Mucosa of descending colon (tissue), 3 donors: Measurements from ENCODE around the gene CBX6. TPM values are rescaled to one million over a fixed set of nuclear protein-coding genes. Genes with fewer than 3 reads are reported as not detected.
A peak's percentile ranks its signal among the peaks of the same experiment; 100 is the strongest.

Experiments
- ATAC-seq: fragments of 200-7000 bp; cut with Tn5 transposase; one replicate; pipeline ENCODE4 v1.9.1; 2020; ENCODE audit warnings: mild to moderate bottlenecking, moderate library complexity
- DNase-seq, 3 donors: peaks; one replicate each; pipeline ENCODE4 v3.0.0-alpha.2; 2020
- H3K36me3 ChIP-seq: fragments of 200-600 bp; one replicate; pipeline ENCODE4 v1.8.0; 2021; ENCODE audit warnings: low read depth, mild to moderate bottlenecking
- H3K4me1 ChIP-seq: fragments of 200-600 bp; one replicate; pipeline ENCODE4 v1.8.0; 2021; ENCODE audit warnings: low read depth, mild to moderate bottlenecking
- H3K4me3 ChIP-seq: fragments of 200-600 bp; one replicate; pipeline ENCODE4 v1.8.0; 2021; ENCODE audit warnings: mild to moderate bottlenecking
- H3K9me3 ChIP-seq: fragments of 200-600 bp; one replicate; pipeline ENCODE4 v1.8.0; 2021; ENCODE audit warnings: mild to moderate bottlenecking
- intact Hi-C, 2 donors: fragments of 100-400 bp; cut with DNase I in 1 of 2; cut with micrococcal nuclease in 1 of 2; formaldehyde crosslinking; loops; one replicate each; pipeline versions ENCODE4 v1.11.0 to v1.11.1; 2022; cut with DNase I, micrococcal nuclease
- total RNA-seq, 3 donors: library from RNA; stranded (reverse); fragmentation: NEBNext Ultra II Directional in 2 of 3; extraction: Animal tissue kit (Norgen Biotek cat#: 25700) in 2 of 3; gene quantifications; one replicate each; pipeline versions ENCODE4 v1.2.1 to v1.2.4, GENCODE V29; 2021 to 2023
- TF ChIP-seq, protein P1 (sequence below): fragments of 200-600 bp; IDR thresholded peaks from one replicate; pipeline ENCODE4 v1.8.0; 2022; ENCODE audit warnings: antibody characterized with exemption, mild to moderate bottlenecking
- donor health status: DM: no; HTN: no; CAD: no; lungs with moderate emphysema.
- donor health status: DM: no; HTN: no; CAD: no.
- donor health status: DM: no; HTN: yes; CAD: no.

Gene CBX6
- total RNA-seq, 3 donors from 2014 or later: 15.7 to 84.0 (median 23.6) TPM

DNA sequence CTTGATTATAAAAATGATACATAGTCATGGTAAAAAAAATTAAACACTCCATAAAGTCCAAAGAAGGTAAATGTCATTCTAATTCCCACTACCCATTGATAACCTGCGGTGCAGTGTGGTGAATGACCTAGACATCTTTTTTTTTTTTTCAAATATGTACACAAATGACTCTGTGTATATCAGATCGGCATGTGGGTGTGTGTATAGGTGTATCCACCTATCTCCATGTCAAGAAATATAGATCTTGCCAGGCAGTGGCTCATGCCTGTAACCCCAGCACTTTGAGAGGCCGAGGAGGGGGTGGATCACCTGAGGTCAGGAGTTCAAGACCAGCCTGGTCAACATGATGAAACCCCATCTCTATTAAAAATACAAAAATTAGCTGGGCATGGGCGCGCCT lies 18.4 kb upstream of the CBX6 start:
- no peak overlapping the region for H3K4me3 ChIP-seq
- intact Hi-C loops: no loop called here
- H3K36me3 ChIP-seq: no peaks in the 10 kb centered on the region
- no peaks in the 10 kb centered on the region for H3K9me3 ChIP-seq
- H3K4me1 ChIP-seq: no peaks in the 10 kb centered on the region
- ATAC-seq (no peak), DNase-seq (no peak)
- TF ChIP-seq, protein P1, sequence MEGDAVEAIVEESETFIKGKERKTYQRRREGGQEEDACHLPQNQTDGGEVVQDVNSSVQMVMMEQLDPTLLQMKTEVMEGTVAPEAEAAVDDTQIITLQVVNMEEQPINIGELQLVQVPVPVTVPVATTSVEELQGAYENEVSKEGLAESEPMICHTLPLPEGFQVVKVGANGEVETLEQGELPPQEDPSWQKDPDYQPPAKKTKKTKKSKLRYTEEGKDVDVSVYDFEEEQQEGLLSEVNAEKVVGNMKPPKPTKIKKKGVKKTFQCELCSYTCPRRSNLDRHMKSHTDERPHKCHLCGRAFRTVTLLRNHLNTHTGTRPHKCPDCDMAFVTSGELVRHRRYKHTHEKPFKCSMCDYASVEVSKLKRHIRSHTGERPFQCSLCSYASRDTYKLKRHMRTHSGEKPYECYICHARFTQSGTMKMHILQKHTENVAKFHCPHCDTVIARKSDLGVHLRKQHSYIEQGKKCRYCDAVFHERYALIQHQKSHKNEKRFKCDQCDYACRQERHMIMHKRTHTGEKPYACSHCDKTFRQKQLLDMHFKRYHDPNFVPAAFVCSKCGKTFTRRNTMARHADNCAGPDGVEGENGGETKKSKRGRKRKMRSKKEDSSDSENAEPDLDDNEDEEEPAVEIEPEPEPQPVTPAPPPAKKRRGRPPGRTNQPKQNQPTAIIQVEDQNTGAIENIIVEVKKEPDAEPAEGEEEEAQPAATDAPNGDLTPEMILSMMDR: no peak

DNA sequence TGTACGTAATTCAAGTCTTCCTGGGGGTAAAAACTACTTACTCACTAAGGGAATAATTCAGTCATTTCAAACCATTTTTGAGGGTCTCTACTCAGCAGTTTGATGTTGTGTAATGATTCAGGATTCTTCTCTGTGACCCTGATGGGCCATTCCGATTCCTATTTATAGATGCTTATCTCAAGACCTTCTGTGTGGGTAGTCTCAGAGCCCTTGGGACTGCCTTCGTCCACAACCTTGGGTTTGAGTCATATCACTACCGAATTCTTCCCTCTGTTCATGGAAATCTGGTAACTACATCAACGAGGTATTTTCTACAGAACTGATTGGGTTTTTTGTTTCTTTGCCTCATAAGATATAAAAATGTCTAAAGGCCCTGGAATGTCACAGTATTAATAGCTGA lies 14.3 kb upstream of the CBX6 start:
- DNase-seq (no peak), ATAC-seq (no peak)
- no peaks in the 10 kb centered on the region for H3K4me1 ChIP-seq
- H3K4me3 ChIP-seq: no peak overlapping the region
- no peaks in the 10 kb centered on the region for H3K36me3 ChIP-seq
- H3K9me3 ChIP-seq: no peaks in the 10 kb centered on the region
- TF ChIP-seq, protein P1: no peak
- intact Hi-C loops: no loop called here

DNA sequence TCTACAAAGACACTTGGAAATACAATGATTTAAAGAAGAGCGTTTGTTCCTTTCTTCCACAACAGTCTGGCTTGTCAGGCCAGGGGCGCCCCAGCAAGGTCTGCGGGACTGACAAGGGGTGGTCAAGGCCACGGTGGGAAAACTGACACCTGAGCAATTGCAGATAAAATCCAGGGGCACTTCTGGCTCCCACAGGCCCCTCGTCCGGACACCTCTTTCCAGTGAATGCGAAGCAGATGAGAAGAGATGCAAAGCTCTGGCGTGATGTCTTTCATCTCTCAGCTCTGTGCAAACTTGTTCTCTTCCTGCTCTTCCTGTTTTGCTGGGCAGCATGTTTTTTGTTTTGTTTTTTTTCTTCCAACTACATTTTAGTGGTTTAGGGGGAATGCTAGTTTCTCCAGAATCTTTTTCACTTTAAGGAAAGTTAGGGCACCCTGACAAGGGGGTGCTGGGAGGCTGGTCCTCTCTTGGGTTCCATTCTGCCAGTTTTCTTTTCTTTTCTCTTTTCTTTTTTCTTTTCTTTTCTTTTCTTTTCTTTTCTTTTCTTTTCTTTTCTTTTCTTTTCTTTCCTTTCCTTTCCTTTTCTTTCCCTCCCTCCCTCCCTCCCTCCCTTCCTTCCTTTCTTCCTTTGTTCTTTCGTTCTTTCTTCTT lies 11.1 kb upstream of the CBX6 start:
- H3K36me3 ChIP-seq: no peaks in the 10 kb centered on the region
- TF ChIP-seq, protein P1: no peak
- no peaks in the 10 kb centered on the region for H3K4me1 ChIP-seq
- H3K4me3 ChIP-seq: no peak overlapping the region
- intact Hi-C loops: no loop called here
- ATAC-seq: no peak
- no peaks in the 10 kb centered on the region for H3K9me3 ChIP-seq
- DNase-seq: no peak

DNA sequence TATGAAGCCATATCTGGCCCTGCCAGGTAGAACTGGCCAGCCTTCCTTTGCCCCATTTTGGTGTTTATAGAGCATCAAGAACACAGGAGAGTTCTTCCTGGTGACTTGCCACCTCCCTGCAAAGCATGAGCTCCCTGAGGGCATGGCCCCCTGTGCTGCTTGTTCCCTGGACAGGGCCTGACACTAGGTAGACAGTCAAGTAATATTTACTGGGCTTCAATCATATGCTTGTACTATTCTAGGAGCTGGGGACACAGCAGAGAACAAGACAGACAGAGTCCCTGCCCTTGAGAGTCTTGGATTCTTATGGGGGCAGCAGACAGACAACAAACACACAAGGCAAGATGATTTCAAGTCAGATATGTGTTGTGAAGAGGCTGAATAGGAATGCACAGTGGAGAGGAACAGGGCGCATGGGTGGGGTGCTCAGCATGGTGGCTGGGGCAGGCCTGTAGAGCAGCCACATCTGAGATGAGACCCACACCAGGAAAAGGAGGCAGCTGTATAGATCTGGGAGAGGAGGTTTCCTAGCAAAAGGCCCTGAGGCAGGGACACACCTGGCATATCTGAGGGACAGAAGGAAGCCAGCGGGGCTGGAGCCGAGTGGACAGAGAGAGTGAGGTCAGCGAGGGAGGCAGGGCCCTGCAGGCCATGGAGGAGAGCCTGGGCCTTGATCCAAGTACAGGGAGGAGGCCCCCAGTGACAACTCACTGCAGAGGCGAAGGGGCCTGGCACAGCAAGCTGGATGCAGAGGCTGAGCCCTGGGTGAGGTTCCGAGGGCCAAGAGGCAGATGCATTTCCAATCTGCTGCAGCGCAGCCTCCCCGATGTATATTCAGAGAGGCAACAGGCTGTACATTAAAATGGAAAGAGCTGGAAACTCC lies 10.2 kb upstream of the CBX6 start:
- Histone ChIP-seq H3K9me3 (no peaks in the 10 kb centered on the region), H3K4me1 (no peaks in the 10 kb centered on the region), H3K4me3 (no peak overlapping the region), H3K36me3 (no peaks in the 10 kb centered on the region)
- TF ChIP-seq, protein P1: no peak
- ATAC-seq (peak; percentile 42), DNase-seq (no peak)
- intact Hi-C loops: no loop called here

DNA sequence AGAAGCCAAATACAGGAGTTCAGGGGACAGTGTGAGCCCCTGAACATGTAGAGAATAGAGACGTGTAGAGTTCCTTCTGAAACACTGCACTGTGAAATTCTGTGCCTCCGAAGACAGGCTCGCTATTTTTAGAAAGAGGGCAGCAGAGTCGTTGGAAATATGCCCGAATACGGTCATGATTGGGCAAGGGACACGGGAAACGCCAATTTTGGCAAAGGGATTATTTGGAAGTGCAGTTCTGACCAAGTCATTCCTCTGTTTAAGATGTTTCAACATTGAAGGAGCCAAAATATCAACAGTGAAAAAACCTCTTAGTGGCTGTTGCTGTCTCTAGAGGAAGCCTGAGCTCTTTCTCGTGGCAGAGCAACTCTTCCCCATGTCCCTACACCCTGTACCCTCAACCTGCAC lies 9.5 kb upstream of the CBX6 start:
- Histone ChIP-seq H3K9me3 (no peaks in the 10 kb centered on the region), H3K4me1 (no peaks in the 10 kb centered on the region), H3K4me3 (no peak overlapping the region), H3K36me3 (no peaks in the 10 kb centered on the region)
- ATAC-seq (peak; percentile 46), DNase-seq (no peak)
- intact Hi-C loops: no loop called here
- TF ChIP-seq, protein P1: no peak
